Measurements from ENCODE around the gene EIF2D.
"Not testable (repeated sequence)": the region's sequence is repeated elsewhere in the genome, so short reads cannot be mapped to it uniquely, and the experiment has no call there.

EIF2D gene

DNA sequence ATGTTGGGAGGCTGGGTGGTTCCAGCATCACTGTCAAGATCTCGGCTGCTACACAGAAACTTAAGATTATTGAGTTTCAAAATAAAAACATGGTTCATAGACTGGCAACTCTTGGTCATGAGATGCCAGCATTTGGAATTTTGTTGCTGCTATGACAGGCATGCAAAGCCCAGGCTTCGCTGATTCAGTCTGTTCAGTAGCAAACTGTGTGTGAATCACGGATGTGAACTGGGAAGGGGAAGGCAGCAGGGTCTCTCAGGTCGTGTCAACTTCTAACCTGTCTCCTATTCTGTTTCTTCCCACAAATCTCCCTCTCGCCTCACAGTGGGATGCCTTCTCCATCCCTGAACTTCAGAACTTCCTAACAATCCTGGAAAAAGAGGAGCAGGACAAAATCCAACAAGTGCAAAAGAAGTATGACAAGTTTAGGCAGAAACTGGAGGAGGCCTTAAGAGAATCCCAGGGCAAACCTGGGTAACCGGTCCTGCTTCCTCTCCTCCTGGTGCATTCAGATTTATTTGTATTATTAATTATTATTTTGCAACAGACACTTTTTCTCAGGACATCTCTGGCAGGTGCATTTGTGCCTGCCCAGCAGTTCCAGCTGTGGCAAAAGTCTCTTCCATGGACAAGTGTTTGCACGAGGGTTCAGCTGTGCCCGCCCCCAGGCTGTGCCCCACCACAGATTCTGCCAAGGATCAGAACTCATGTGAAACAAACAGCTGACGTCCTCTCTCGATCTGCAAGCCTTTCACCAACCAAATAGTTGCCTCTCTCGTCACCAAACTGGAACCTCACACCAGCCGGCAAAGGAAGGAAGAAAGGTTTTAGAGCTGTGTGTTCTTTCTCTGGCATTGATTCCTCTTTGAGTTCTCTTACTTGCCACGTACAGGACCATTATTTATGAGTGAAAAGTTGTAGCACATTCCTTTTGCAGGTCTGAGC, 25.5 kb downstream of the EIF2D start:
- DNase-seq, result no peak

DNA sequence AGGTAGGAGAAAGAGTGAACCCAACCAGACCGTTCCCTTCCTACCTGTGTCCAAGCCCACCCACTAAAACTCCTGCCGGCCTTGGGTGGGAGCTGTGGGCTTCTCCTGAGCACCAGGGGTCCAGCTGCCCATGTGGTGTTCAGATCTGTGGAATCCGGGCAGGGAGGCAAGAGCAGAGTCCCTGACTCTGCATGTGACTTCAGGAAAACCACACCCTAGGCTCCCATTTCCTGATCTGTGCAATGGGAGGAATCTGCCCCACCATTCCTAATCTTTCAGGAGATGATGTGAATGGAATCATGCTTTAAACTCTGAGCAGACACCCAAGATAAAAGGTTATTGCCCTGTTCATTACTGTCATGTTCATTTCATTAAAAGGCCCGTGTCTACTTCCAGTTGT, 27.6 kb downstream of the EIF2D start:
- no peak for DNase-seq

GRCh38 chr1:206583707-206584648, 28.3 kb downstream of the EIF2D start:
- DNase-seq, result peak; percentile 63

GRCh38 chr1:206582971-206583706, 29.1 kb downstream of the EIF2D start:
- no peak for DNase-seq

DNA sequence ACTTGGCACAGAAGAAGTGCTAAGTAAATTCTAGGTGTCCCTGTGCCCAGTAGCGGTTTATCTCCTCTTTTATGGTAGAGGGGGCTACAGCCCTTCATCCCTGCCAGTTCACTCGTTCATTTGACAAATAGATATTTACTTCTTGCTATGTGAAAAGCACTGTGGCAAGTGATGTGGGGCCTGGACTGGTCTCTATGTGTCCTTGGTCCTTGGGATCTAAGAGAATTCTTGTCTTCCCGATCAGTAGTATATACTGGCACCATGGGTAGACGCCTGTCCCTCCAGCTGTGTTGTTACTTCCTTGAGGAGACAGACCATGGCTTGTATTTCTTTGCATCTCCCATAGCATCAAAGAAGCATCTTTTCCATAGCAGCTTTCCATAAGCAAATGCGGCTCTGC, 29.7 kb downstream of the EIF2D start:
- DNase-seq, result no peak

DNA sequence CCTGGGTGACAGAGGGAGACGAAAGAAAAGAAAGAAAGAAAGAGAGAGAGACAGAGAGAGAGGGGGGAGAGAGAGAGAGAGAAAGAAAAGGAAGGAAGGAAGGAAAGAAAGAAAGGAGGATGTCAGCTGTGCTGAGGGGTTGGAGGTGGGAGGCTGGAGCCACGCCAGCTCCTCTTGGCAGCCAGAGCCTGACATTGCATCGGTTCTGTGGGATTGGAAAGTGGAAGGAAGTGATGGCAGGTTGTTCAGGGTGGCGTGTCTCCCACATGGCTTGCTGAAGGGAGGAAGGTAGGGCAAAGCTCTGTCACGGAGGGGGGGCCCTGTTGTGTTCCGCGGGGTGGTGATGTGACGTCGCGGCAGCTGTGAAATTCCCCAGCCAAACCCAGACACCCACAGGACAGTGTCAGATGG, 30.7 kb downstream of the EIF2D start:
- no peak for DNase-seq

- DNase-seq, result not testable (repeated sequence)
These were observed 31.2 kb downstream of the EIF2D start for GRCh38 chr1:206581114-206581497.

DNA sequence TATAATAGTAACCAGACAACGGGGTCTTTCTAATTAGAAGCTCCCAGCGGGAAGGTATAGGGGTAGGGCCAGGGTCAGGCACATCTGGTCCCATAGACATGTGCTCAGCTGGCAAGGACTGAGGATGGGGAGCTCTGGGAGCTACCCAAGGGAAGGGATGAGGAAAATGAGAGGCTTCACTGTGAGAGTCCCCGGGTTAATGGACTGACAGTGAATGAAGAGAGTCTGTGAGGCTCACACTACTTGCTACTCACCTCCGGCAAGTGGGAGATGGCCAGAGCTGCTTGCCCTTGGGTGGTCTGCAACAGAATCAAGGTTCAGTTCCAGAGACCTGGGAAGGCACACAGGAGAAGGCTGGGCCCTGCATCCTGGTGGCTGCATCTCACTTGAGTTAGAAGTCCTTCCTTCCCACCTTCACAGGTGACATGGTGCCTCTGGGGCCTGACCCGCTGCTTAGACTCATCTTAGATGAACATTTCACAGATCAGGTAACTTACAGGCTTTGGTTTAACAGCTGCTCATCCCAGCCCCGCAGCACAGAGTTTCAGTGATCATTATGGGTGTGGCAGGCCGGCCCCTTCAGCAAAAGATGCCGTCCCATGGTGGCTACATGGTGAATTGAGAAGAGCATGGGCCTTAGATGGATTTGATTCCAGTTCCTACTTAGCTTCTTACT, 31.7 kb downstream of the EIF2D start:
- no peak for DNase-seq

- DNase-seq, result peak; percentile 64
These were observed 32.4 kb downstream of the EIF2D start for GRCh38 chr1:206579747-206580437.

- DNase-seq, result no peak
These were observed 33.3 kb downstream of the EIF2D start for GRCh38 chr1:206578978-206579374.

DNA sequence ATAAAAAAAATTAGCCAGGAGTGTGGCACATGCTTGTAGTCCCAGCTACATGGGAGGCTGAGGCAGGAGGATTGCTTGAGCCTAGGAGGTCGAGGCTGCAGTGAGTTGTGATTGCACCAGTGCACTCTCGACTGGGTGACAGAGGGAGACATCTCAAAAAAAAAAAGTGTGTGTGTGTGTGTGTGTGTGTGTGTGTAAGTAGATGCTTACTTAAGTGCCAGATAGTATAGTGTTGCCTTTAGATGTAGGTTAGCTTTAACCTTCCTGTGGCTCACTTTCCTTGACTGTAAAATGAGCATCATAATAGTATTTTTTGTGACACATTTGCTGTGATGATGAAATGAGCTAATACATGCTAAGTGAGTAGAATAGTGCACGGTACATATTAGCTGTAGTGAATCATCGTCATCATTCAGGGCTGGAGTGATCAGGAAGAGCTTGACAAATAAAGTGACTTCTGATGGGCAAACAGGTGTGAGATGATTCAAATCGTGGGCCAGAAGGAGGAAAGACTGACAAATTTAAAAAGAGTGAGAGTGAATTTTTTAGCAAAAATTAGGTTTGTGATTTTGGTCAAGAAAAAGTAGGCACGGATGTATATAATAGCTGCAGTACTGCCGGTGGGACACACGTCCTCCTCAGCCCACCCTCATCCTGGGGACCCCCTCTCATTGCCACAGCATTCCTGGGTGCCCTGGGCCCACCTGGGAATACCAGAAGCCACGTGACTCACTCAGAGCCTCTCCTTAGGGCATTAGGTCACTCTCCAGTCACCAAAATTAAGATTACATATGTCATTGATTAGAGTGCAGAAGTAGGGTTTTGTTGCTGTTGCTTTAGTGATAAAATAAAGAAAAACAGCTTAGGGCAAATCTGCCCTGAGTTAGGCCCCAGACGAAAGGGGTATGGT, 33.9 kb downstream of the EIF2D start:
- DNase-seq, result no peak

DNA sequence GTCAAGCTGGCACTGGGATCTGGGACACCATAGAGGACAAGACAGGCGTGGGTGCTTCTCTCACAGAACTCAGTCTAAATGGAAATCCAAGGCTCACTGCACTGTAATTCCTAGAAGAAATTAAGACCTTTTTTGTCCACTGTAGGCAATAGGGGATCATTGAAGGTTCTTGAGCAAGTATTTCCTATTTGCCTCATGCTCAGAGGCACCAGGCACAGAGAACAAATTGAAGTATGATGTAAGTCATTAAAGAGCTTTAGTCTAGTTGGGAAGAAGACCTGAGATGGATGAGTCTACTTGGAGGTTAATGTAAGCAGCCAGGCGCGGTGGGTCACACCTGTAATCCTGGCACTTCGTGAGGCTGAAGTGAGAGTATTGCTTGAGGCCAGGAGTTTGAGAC, 34.6 kb downstream of the EIF2D start:
- no peak for DNase-seq

DNA sequence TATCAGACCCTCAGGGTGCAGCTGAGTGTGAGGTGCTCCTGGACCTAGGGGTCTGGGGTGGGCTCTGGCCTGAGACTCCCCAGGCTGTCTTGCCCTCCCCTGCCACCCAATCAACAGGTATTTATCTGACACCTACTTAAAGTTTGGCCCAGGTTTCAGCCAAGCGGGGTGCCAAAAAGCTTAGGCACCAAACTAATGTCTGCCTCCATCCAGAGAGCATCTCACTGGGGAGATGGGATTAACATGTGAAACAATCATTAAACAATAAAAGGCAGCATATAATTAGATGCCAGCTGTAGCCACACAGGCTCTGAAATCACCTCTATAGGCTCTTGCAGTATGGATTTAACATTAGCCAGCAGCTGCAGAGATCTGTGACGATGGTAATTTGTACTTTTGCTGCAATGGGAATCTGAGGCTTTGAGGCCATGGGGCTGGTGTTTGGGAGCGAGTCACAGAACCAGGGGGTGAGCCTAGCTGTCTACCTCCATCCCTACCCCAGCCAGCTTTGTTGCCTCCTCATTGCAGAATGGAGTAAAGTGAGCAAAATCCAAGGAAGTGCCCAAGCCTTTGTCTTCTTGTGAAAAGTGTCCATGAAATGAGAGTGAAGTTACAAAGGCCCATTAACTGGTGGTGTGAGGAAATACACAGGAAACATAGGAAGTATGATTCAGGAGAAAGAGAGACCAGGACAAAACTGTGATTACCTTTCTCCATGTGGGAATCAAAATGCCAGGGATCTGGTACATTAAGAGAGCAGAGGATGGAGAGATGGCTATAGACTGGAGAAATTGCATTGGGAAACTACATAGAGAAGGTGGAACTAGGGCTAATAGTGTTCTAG, 36.1 kb downstream of the EIF2D start:
- DNase-seq, result no peak

DNA sequence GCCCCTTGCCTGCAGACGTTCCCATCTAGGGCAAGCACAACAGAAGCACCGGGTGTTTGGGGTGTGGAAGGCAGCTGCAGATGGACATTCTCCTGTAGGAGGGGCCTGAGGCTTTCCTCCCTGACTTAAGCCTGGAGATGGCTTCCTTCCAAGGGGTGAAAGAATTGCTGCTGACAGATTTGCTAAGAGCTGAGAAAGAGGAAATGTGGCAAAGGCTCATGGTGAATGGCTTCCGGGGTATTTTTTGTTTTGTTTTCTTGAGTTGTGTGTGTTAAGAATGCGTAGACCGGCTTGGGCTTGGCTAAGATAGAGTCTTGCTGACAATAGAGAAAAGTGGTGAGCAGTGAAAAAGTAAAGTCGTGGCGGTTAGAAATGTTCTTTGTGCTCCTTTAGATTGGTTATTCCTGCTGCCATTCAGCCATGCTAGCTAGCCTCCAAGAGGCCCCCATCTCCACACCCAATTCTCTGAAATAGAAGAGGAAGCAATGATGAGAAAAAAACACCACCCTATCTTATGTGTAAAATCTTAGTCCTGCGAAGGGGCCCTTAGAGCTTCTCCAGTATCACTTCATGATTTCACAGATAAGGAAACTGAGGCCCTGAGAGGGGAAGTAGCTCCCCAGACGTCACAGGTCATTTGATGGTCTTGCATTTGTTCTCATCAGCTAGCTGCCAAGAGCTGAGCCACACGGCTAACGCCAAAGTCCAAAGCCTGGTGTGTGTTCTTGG, 36.9 kb downstream of the EIF2D start:
- peak; percentile 73 for DNase-seq

DNA sequence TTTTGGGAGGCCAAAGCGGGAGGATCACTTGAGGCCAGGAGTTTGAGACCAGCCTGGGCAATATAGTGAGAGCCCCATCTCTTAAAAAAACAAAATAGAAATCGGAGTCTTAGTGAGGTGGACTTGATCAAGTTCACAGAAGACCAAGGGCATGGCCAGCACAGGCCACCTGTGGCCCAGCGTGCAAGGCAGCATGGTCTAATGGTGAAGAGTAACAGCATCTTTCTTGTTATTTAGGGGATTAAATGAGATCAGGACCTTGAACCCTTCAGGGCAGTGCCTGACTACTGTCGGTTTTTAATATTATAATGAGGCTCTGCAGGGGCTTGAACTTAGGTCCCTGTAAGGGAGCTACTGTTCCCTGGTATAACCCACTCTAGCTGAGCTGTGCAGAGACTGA, 38.5 kb downstream of the EIF2D start:
- no peak for DNase-seq

GRCh38 chr1:206573319-206573718, 38.9 kb downstream of the EIF2D start:
- no peak for DNase-seq

DNA sequence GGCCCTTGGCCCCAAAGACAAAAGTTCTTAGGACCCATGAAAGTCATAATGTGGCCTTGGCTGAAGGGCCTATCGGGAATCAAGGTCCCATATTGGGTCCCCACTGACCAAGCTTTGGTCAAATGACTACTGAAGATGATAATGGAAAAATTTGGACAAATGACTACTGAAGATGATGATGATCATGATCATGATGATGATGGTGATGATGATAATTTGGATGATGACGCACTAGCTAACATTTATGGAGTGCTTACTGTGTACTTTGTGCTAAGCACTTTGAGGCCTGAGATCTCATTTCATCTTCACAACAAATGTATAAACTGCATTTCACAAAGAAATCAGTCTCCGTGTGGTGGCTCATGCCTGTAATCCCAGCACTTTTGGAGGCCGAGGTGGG, 39.4 kb downstream of the EIF2D start:
- no peak for DNase-seq

DNA sequence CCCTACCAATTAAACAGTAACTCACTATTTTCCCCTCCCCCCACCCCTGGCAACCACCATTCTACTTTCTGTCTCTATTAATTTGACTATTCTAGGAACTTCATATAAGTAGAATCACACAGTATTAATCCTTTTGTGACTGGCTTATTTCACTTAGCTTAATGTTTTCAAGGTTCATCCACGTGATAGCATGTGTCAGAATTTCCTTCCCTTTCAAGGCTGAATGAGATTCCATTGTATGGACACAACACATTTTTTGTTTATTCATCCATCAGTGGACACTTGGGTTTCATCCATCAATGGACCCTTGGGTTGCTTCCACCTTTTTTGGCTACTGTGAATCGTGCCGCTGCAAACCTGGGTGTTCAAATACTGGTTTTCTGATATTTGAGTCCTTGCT, 41.7 kb downstream of the EIF2D start:
- DNase-seq, result no peak

GRCh38 chr1:206569556-206569955, 42.7 kb downstream of the EIF2D start:
- DNase-seq, result no peak
